ENCODE results near the gene LAIR1.
"Not testable (repeated sequence)": the region's sequence is repeated elsewhere in the genome, so short reads cannot be mapped to it uniquely, and the experiment has no call there.

The LAIR1 gene

GRCh38 chr19:54364775-54365257, at the start of gene LAIR1:
Gene LAIR1 (minus strand): TSS chr19:54364931. CDS start chr19:54364804, 127 bp downstream.
- peak; percentile 62 for DNase-seq (ENCODE audit: low spot score)

GRCh38 chr19:54414156-54414555, 49.4 kb upstream of the LAIR1 start:
- DNase-seq (ENCODE audit: low spot score): no peak

GRCh38 chr19:54412877-54413276, 48.1 kb upstream of the LAIR1 start:
- DNase-seq (ENCODE audit: low spot score): no peak

GRCh38 chr19:54411033-54411432, 46.3 kb upstream of the LAIR1 start:
- DNase-seq (ENCODE audit: low spot score): no peak

GRCh38 chr19:54408456-54409026, 43.8 kb upstream of the LAIR1 start:
- DNase-seq (ENCODE audit: low spot score): no peak

- no peak for DNase-seq (ENCODE audit: low spot score)
These were observed 43.0 kb upstream of the LAIR1 start for GRCh38 chr19:54407780-54408179.

- no peak for DNase-seq (ENCODE audit: low spot score)
These were observed 40.9 kb upstream of the LAIR1 start for GRCh38 chr19:54405628-54406027.

GRCh38 chr19:54403054-54403453, 38.3 kb upstream of the LAIR1 start:
- no peak for DNase-seq (ENCODE audit: low spot score)

- no peak for DNase-seq (ENCODE audit: low spot score)
These were observed 36.2 kb upstream of the LAIR1 start for GRCh38 chr19:54400913-54401312.

GRCh38 chr19:54399189-54399588, 34.5 kb upstream of the LAIR1 start:
- no peak for DNase-seq (ENCODE audit: low spot score)

- DNase-seq (ENCODE audit: low spot score): no peak
These were observed 31.0 kb upstream of the LAIR1 start for GRCh38 chr19:54395685-54396084.

- no peak for DNase-seq (ENCODE audit: low spot score)
These were observed 28.6 kb upstream of the LAIR1 start for GRCh38 chr19:54393381-54393780.

GRCh38 chr19:54392105-54392504, 27.4 kb upstream of the LAIR1 start:
- no peak for DNase-seq (ENCODE audit: low spot score)

GRCh38 chr19:54391589-54392061, 26.9 kb upstream of the LAIR1 start:
- no peak for DNase-seq (ENCODE audit: low spot score)

GRCh38 chr19:54390942-54391577, 26.3 kb upstream of the LAIR1 start:
- DNase-seq (ENCODE audit: low spot score): peak; percentile 78

GRCh38 chr19:54389553-54389952, 24.8 kb upstream of the LAIR1 start:
- DNase-seq (ENCODE audit: low spot score): peak; percentile 10

GRCh38 chr19:54388802-54389139, 24.0 kb upstream of the LAIR1 start:
- no peak for DNase-seq (ENCODE audit: low spot score)

GRCh38 chr19:54387991-54388801, 23.5 kb upstream of the LAIR1 start:
- peak; percentile 53 for DNase-seq (ENCODE audit: low spot score)

GRCh38 chr19:54383330-54383729, 18.6 kb upstream of the LAIR1 start:
- DNase-seq (ENCODE audit: low spot score): no peak

GRCh38 chr19:54382041-54382440, 17.3 kb upstream of the LAIR1 start:
- not testable (repeated sequence) for DNase-seq (ENCODE audit: low spot score)

- no peak for DNase-seq (ENCODE audit: low spot score)
These were observed 16.2 kb upstream of the LAIR1 start for GRCh38 chr19:54380897-54381296.

- no peak for DNase-seq (ENCODE audit: low spot score)
These were observed 14.5 kb upstream of the LAIR1 start for GRCh38 chr19:54379187-54379678.

All from Ammon's horn (tissue), 1 donor.